ENCODE measurements around the gene LCLAT1. TPM values are rescaled to one million over a fixed set of nuclear protein-coding genes. Genes with fewer than 3 reads are reported as not detected.

Gene LCLAT1
- total and polyA plus RNA-seq, 4 donors: 2.4 to 14.6 (median 10.7) TPM

GRCh38 chr2:30522421-30522820 is 75.4 kb downstream of the LCLAT1 start:
- no peaks in the 10 kb centered on the region for H3K4me1 ChIP-seq (ENCODE audit: control insufficient read depth in 4 of 4, insufficient read depth in 4 of 4, low read length in 3 of 4)
- no peak for DNase-seq (ENCODE audit: low spot score)
- H3K27ac ChIP-seq (ENCODE audit: low read depth in 1 of 2, low read length in 2 of 2): no peak overlapping the region
- H3K9me3 ChIP-seq (ENCODE audit: control insufficient read depth in 4 of 4, low read length in 3 of 4): peaks cover 0 to 2% (median 0%) of the 10 kb centered on the region in 4 donors
- peaks cover 0 to 3% (median 1%) of the 10 kb centered on the region in 4 donors for H3K36me3 ChIP-seq (ENCODE audit: control insufficient read depth in 4 of 4, insufficient read depth in 3 of 4, low read depth in 1 of 4, low read length in 3 of 4)
- 94% methylated on average over 2 of the region's 2 CpGs for WGBS
- H3K9ac ChIP-seq (ENCODE audit: low read depth in 1 of 2, low read length in 2 of 2): no peak overlapping the region
- H3K4me3 ChIP-seq (ENCODE audit: low read depth in 1 of 3, low read length in 3 of 3): no peak overlapping the region
- no peaks in the 10 kb centered on the region for H3K27me3 ChIP-seq (ENCODE audit: control insufficient read depth in 4 of 4, insufficient read depth in 4 of 4, low read length in 3 of 4)
- no peak for TF ChIP-seq FOXA1 (IDR thresholded peaks at IDR 0.05)
- TF ChIP-seq CTCF (IDR thresholded peaks at IDR 0.05; ENCODE audit: low read depth, low read length, missing input control): no peak
- TF ChIP-seq SP1 (IDR thresholded peaks at IDR 0.05): no peak
- TF ChIP-seq ATF3 (IDR thresholded peaks at IDR 0.05): no peak
- TF ChIP-seq YY1 (IDR thresholded peaks at IDR 0.05): no peak
- TF ChIP-seq TAF1 (conservative IDR thresholded peaks at IDR 0.05): no peak
- TF ChIP-seq RAD21 (IDR thresholded peaks at IDR 0.05): no peak
- TF ChIP-seq GABPA (IDR thresholded peaks at IDR 0.05 in 1 of 2, conservative IDR thresholded peaks at IDR 0.05 in 1 of 2): no peak
- no peak for TF ChIP-seq HNF4G (IDR thresholded peaks at IDR 0.05)
- TF ChIP-seq FOXA2 (IDR thresholded peaks at IDR 0.05): no peak

GRCh38 chr2:30527411-30527810 is 80.4 kb downstream of the LCLAT1 start:
- no peaks in the 10 kb centered on the region for H3K9me3 ChIP-seq (ENCODE audit: control insufficient read depth in 4 of 4, low read length in 3 of 4)
- WGBS: 93% methylated on average over 2 of the region's 2 CpGs
- no peak for TF ChIP-seq YY1 (IDR thresholded peaks at IDR 0.05)
- TF ChIP-seq CTCF (IDR thresholded peaks at IDR 0.05; ENCODE audit: low read depth, low read length, missing input control): no peak
- no peak for TF ChIP-seq RXRA (IDR thresholded peaks at IDR 0.05)
- TF ChIP-seq REST (IDR thresholded peaks at IDR 0.05): no peak
- TF ChIP-seq HNF4A (conservative IDR thresholded peaks at IDR 0.05): no peak
- no peak for TF ChIP-seq GABPA (IDR thresholded peaks at IDR 0.05 in 1 of 2, conservative IDR thresholded peaks at IDR 0.05 in 1 of 2)
- TF ChIP-seq HNF4G (IDR thresholded peaks at IDR 0.05): no peak
- TF ChIP-seq FOXA1 (IDR thresholded peaks at IDR 0.05): no peak
- TF ChIP-seq NR2F2 (IDR thresholded peaks at IDR 0.05): no peak
- TF ChIP-seq MAX (IDR thresholded peaks at IDR 0.05): no peak
- no peak for TF ChIP-seq RAD21 (IDR thresholded peaks at IDR 0.05)
- no peak for TF ChIP-seq ZBTB33 (IDR thresholded peaks at IDR 0.05)
- no peak for TF ChIP-seq ATF3 (IDR thresholded peaks at IDR 0.05)
- no peak for TF ChIP-seq JUND (IDR thresholded peaks at IDR 0.05)
- TF ChIP-seq TAF1 (conservative IDR thresholded peaks at IDR 0.05): no peak
- no peak for TF ChIP-seq SP1 (IDR thresholded peaks at IDR 0.05)
- H3K27ac ChIP-seq (ENCODE audit: low read depth in 1 of 2, low read length in 2 of 2): no peak overlapping the region
- no peaks in the 10 kb centered on the region for H3K4me1 ChIP-seq (ENCODE audit: control insufficient read depth in 4 of 4, insufficient read depth in 4 of 4, low read length in 3 of 4)
- H3K27me3 ChIP-seq (ENCODE audit: control insufficient read depth in 4 of 4, insufficient read depth in 4 of 4, low read length in 3 of 4): no peaks in the 10 kb centered on the region
- no peak for DNase-seq (ENCODE audit: low spot score)
- H3K36me3 ChIP-seq (ENCODE audit: control insufficient read depth in 4 of 4, insufficient read depth in 3 of 4, low read depth in 1 of 4, low read length in 3 of 4): peaks cover 0 to 2% (median 0%) of the 10 kb centered on the region in 4 donors
- H3K9ac ChIP-seq (ENCODE audit: low read depth in 1 of 2, low read length in 2 of 2): no peak overlapping the region
- no peak overlapping the region for H3K4me3 ChIP-seq (ENCODE audit: low read depth in 1 of 3, low read length in 3 of 3)
